G401.6 (cell line): ENCODE data around the gene CSRP1.
A peak's percentile ranks its signal among the peaks of the same experiment; 100 is the strongest.

Experiments
- FAIRE-seq: peaks from 2 replicates; lab custom pipeline; 2012; peaks lifted over from hg19 to GRCh38; lab: Jason Lieb, UNC

The CSRP1 gene

DNA sequence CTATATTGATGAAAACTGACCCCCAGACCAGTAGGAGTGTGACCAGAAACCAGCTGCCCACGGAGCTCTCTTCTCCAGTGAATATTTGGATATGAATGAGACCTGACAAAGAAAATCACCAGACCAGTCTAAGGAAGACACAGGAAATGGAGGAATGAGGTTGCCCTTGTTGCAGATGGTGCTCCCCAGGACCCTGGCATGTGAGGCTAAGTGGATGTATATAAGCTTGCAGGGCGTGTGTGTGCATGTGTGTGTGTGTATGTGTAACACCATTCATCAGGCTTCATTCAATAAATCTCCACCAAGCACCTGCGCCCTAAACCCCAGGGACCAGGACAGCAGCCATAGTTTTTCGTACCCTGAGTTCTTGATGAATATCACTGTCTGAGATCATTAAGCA lies 52.3 kb downstream of the CSRP1 start:
- FAIRE-seq, result no peak

DNA sequence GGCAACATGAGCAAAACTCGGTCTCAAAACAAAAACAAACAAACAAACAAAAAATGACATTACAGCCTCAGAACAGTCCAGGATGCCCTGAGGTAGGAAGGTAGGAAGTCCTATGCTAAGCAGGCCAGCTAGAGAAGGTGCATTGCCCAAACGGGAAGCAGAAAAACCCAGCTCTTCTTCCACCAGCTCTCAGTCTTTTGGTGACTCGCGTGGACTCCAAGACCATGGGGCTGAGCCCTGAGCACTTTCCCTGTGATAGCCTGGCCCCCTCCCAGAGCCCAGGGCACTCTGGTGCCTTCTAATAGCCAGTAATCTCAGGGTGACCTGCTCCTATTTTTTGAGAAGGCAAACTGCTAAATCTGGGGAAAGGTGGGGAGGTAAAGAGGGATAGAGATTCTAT lies 54.1 kb downstream of the CSRP1 start:
- FAIRE-seq, result no peak

DNA sequence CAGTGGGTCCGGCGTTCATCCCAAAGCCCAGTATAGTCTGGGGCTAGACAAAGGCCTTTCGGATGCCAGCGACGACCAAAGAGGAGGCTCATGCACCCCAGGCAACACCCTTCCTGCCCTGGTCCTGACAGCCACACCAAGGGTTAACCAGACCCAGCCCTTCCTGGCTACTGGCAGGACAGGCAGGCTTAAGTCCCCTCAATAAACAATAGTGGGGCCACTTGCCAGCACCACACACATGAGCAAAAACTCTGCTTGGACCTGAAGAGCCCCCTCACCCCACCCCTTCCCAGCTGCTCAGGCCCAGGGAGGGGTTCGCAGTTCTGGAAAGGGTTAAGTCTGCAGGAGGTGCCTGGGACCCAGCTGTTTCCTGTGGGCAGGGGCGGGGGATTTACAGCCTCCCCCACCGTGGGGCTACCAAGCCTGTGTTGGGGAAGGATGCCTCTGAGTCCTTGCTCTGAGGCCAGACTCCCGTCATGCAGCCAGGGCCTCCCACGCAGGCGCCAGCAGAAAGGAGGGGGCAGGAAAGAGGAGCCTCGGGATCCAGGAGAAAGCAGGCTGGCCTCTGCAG lies 56.1 kb downstream of the CSRP1 start:
- no peak for FAIRE-seq

DNA sequence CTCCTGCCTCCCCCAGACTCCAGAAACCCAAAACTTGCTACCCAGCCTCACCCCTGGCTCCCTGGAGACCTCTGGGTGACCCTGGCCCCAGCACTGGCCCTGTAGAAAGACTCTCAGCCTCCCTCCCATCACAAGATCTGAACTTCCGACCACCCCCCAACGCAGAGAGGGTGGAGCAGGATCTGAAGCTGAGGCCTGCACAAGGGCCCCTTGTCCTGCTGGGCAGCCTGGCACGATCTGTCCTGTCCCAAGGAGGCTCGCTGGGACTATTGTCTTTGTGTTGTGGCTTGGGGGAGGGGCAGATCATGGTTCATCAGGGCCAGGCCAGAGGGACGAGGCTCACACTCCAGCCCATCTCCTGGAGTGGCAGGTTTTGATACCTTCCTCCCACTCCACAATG lies 57.9 kb downstream of the CSRP1 start:
- no peak for FAIRE-seq

DNA sequence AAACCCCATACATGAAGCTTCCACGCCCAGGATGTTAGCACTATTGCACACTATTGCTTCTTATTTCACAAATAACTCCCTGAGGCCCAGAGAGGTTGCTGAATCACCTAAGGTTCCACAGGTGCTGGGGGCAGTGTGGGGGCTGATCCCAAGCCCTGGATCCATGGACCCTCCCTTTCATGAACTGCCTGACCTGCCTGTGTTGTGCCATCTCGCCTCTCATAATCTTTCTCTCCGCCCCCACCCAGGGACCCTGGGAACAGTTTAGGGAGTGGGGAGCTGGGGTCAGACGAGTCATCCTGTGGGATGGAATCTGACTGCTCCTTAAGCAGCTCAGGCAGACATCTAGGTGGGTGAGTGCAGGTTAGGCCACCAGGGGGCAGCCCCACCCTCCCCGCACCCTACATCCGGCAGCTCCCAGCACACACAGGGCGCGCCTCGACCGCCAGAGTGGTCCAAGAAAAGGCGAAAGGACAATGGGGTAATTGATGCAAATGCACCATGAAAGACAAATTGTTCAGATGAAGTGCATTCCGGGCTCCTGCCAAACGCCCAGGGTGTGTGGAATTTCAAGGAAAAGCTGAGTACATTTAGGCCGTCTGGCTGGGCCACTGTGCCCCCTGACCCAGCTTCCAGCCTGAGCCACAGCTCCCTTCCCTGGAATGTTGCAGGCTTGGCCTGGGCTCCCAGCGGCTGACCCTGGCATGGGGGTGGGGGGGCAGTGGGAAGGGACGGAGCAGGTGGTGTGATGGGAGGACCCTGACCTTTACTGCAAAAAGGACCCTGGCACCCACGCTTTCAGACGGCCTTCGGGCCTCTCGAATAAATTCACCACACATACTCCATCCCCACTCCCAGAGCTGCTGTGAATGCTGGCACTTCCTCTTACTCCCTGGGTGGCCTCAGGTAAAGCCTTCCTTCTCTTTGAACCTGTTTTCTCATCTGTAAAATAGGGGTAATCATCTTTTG lies 58.7 kb downstream of the CSRP1 start:
- FAIRE-seq, result no peak

DNA sequence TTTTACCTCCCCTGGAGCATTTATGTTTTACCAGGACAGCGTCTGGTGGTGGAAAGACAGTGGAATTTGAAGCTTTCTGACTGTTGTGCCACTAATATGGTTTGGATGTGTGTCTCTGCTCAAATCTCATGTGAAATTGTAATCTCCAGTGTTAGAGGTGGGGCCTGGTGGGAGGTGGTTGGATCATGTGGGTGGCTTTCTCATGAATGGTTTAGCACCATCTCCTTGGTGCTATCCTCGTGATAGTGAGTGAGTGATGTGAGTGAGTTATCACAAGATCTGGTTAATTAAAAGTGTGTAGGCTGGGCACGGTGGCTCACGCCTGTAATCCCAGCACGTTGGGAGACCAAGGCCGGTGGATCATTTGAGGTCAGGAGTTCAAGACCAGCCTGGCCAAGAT lies 61.6 kb downstream of the CSRP1 start:
- no peak for FAIRE-seq

DNA sequence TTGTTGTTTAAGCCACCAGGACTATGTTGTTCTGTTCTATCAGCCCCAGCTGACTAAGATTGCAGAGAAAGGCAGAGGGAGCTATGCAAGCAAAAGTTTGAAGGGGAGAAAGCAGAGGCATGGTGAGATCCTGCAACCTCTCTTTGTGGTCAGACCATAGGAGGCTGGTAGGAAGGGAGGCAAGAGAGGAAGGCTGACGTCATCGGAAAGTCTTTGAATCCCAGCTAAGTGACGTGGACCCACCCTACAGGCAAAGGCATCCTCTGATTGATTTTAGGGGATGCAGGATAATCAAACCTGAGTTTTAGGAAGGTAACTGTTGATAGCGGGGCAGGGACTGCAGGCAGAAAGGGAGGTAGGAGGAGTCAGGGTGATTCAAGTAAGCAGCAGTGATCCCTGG lies 62.1 kb downstream of the CSRP1 start:
- peak; percentile 93 for FAIRE-seq

DNA sequence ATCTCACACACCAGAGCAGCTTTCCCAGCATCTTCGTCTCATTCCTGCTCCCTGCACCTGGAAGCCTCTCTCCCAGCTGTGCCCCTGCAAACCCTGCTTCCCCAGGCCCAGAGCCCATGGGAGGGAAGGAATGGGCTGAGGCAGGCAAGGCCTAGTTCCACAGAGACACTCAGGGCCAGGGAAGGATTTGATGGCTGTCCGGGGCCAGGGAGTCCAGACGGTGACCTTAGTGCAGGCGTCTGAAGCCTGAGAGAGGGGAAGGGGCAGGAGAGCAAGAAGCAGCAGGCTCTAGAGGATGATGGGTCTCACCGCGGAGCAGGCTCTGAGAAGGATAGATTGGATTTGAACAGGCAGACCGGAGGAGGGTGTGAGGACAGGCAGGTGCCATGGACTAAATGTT lies 63.2 kb downstream of the CSRP1 start:
- no peak for FAIRE-seq

DNA sequence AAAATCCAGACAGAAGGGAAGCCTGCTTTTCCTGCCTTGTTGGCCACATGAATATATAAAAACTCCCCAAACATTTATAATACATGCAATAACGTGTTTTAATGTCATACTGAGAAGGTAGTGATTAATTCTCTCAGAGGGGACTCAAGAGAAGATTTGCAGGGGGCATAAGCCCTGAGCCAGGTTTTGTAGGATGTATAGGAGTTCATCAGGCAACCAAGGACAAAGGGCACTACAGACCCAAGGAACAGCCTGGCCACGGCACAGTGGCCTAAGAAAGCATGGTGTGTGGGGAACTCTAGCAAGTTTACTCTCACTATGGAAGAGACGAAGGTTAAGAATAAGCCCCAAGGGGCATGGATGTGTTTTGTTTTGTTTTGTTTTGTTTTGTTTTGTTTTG lies 70.0 kb downstream of the CSRP1 start:
- no peak for FAIRE-seq

DNA sequence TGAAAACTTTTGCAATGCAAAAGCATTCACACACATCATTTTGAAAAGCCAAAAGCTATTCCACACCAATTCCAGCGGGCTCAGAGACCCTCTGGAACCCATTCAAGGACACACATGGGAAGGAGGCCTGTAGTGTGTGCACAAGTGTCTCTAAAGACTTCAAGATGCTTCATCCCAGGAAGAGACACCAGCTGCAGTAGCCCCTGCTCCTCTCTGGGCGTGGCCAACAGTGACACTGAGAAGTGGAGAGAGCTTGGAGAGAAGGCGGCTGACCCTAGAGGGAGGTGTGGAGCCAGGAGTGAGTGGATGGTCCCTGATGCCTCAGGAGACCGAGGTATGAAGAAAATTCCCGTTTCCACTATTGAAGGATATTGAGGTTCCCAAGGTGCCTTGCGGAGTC lies 70.5 kb downstream of the CSRP1 start:
- FAIRE-seq, result no peak

DNA sequence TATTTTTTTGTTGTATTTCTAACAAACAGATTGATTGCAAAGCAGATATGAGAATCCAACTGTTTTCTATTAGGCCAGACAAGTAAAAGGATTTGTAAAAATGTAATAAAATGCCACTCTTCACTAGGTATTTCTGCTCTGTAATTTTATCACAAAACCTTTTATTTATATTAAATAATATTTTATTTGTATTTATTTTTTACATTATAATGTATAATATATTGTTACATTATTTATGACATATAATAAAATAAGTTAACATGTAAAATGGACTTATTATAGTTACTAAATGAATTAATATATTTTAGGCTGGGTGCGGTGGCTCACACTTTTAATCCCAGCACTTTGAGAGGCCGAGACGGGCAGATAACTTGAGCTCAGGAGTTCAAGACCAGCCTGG lies 72.7 kb downstream of the CSRP1 start:
- FAIRE-seq, result peak; percentile 83

DNA sequence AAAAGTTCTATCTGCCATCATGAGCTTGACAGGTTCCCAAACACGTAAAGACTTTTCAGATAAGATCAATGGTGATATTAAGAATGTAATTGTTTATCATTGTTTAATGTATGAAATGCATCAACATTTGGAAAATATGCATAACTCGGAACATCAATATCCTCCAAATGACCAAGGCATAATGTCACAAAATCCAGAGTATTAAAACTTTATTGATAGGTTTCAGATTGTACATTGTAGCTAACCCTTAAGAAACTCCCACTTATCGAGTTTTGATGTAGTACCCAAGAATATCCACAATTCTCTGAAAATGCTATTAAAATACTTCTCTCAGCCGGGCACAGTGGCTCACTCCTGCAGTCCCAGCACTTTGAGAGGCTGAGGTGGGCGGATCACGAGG lies 73.3 kb downstream of the CSRP1 start:
- no peak for FAIRE-seq
